SHP77 (cell line): ENCODE data around the gene MYL4.
"Not testable (repeated sequence)": the region's sequence is repeated elsewhere in the genome, so short reads cannot be mapped to it uniquely, and the experiment has no call there.

Experiments used
- DNase-seq, 2 experiments: peaks; one replicate each; lab custom pipeline; 2025; lab: John Stamatoyannopoulos, UW

Gene MYL4

GRCh38 chr17:47208744-47209488, at the start of gene MYL4:
Gene MYL4 (plus strand): TSS chr17:47209348. CDS start chr17:47209423, 75 bp downstream.
- no peak for DNase-seq

- no peak for DNase-seq
Measured at GRCh38 chr17:47162013-47162622, 47.0 kb upstream of the MYL4 start.

GRCh38 chr17:47164263-47164662, 44.9 kb upstream of the MYL4 start:
- DNase-seq, result no peak

- DNase-seq, result no peak
Measured at GRCh38 chr17:47165137-47165536, 44.0 kb upstream of the MYL4 start.

GRCh38 chr17:47166854-47167253, 42.3 kb upstream of the MYL4 start:
- not testable (repeated sequence) for DNase-seq

GRCh38 chr17:47168896-47169295, 40.3 kb upstream of the MYL4 start:
- DNase-seq, result not testable (repeated sequence)

- DNase-seq, result no peak
Measured at GRCh38 chr17:47170710-47171109, 38.4 kb upstream of the MYL4 start.

GRCh38 chr17:47172696-47173565, 36.2 kb upstream of the MYL4 start:
- DNase-seq, result no peak

- not testable (repeated sequence) for DNase-seq
Measured at GRCh38 chr17:47174823-47175222, 34.3 kb upstream of the MYL4 start.

- DNase-seq, result no peak
Measured at GRCh38 chr17:47176389-47176826, 32.7 kb upstream of the MYL4 start.

- no peak for DNase-seq
Measured at GRCh38 chr17:47177261-47177660, 31.9 kb upstream of the MYL4 start.

- no peak for DNase-seq
Measured at GRCh38 chr17:47179141-47179540, 30.0 kb upstream of the MYL4 start.

GRCh38 chr17:47180337-47180736, 28.8 kb upstream of the MYL4 start:
- no peak for DNase-seq

GRCh38 chr17:47180988-47181387, 28.2 kb upstream of the MYL4 start:
- not testable (repeated sequence) for DNase-seq

- DNase-seq, result no peak
Measured at GRCh38 chr17:47184681-47185080, 24.5 kb upstream of the MYL4 start.

GRCh38 chr17:47188271-47188875, 20.8 kb upstream of the MYL4 start:
- no peak for DNase-seq

- peak; percentile 98 to 99 for DNase-seq
Measured at GRCh38 chr17:47188876-47189731, 20.0 kb upstream of the MYL4 start, which contains the start of gene CDC27. Gene CDC27 (minus strand): TSS chr17:47189295. CDS start chr17:47189172, 123 bp downstream.

GRCh38 chr17:47189732-47190237, 19.4 kb upstream of the MYL4 start:
- no peak for DNase-seq

- DNase-seq, result no peak
Measured at GRCh38 chr17:47190243-47190642, 18.9 kb upstream of the MYL4 start.

GRCh38 chr17:47190770-47191169, 18.4 kb upstream of the MYL4 start:
- no peak for DNase-seq

GRCh38 chr17:47192554-47192953, 16.6 kb upstream of the MYL4 start:
- peak; percentile 68 to 78 for DNase-seq
